ENCODE measurements around the gene ANKRD42.

DNA sequence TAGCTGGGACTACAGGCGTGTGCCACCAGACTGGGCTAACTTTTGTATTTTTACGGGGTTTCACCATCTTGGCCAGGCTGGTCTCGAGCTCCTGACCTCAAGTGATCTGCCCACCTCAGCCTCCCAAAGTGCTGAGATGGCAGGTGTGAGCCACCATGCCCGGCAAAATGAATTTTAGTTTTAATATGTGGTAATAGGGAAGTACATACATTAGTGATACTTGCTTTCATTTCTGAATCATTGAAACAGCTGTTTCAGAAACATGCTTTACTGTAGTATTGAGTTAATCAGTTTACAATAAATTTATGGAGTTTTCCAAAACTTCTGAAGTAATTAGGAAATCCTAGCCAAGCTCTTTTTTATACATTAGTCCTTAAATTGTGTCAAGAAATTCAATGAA, 21.0 kb upstream of the ANKRD42 start:
- TF ChIP-seq CTCF (IDR thresholded peaks at IDR 0.05): no peak
- TF ChIP-seq POLR2A (IDR thresholded peaks at IDR 0.05): no peak

Data from right lobe of liver (tissue), 4 donors.